HEK293T (cell line): ENCODE data around the gene ZNF562.

Experiments
- CTCF ChIA-PET: fragments of 350-600 bp; formaldehyde crosslinking; extraction: SDS; loops from one replicate; lab custom pipeline; 2021; ENCODE audit warnings: antibody characterized with exemption, inconsistent platforms; lab: Yijun Ruan, JAX
- POLR2A ChIA-PET: fragments of 350-600 bp; formaldehyde crosslinking; extraction: SDS; loops from one replicate; lab custom pipeline; 2020; ENCODE audit warnings: antibody characterized with exemption, inconsistent platforms; lab: Yijun Ruan, JAX
- DNase-seq: peaks from one replicate; pipeline ENCODE4 v3.0.0; 2012; ENCODE audit warnings: mixed read lengths; ENCODE audit errors: extremely low spot score
- ARNT ChIP-seq: fragments of 450-650 bp; IDR thresholded peaks from 2 replicates; pipeline ENCODE4 v1.6.1; 2017; ENCODE audit warnings: mild to moderate bottlenecking
- BHLHE40 ChIP-seq: fragments of 450-650 bp; IDR thresholded peaks from 2 replicates; pipeline ENCODE4 v1.6.1; 2016; ENCODE audit warnings: mild to moderate bottlenecking, moderate library complexity, borderline replicate concordance
- CTBP1 ChIP-seq: fragments of 450-650 bp; IDR thresholded peaks from 2 replicates; pipeline ENCODE4 v1.6.1; 2016; ENCODE audit warnings: borderline replicate concordance
- ELF4 ChIP-seq: fragments of 450-650 bp; IDR thresholded peaks from 2 replicates; pipeline ENCODE4 v1.6.1; 2017; ENCODE audit warnings: antibody characterized with exemption
- FOXA1 ChIP-seq: fragments of 450-650 bp; IDR thresholded peaks from 2 replicates; pipeline ENCODE4 v1.6.1; 2016; ENCODE audit warnings: mild to moderate bottlenecking
- FOXK2 ChIP-seq: fragments of 450-650 bp; IDR thresholded peaks from 2 replicates; pipeline ENCODE4 v1.6.1; 2016; ENCODE audit warnings: mild to moderate bottlenecking
- FOXM1 ChIP-seq: fragments of 450-650 bp; IDR thresholded peaks from 2 replicates; pipeline ENCODE4 v1.6.1; 2017; ENCODE audit warnings: mild to moderate bottlenecking, borderline replicate concordance
- HDGF ChIP-seq: fragments of 450-650 bp; IDR thresholded peaks from 2 replicates; pipeline ENCODE4 v1.6.1; 2017; ENCODE audit warnings: antibody characterized with exemption, borderline replicate concordance
- L3MBTL2 ChIP-seq: fragments of 450-650 bp; conservative IDR thresholded peaks from 2 replicates; pipeline ENCODE4 v1.6.1; 2016; ENCODE audit warnings: mild to moderate bottlenecking
- LEF1 ChIP-seq: fragments of 450-650 bp; IDR thresholded peaks from 2 replicates; pipeline ENCODE4 v1.6.1; 2017; ENCODE audit warnings: mild to moderate bottlenecking, borderline replicate concordance
- NFRKB ChIP-seq: fragments of 450-650 bp; IDR thresholded peaks from 2 replicates; pipeline ENCODE4 v1.6.1; 2016; ENCODE audit warnings: mild to moderate bottlenecking, moderate library complexity
- SP1 ChIP-seq: fragments of 450-650 bp; IDR thresholded peaks from 2 replicates; pipeline ENCODE4 v1.6.1; 2017
- SUZ12 ChIP-seq: fragments of 450-650 bp; IDR thresholded peaks from 2 replicates; pipeline ENCODE4 v1.6.1; 2016; ENCODE audit warnings: mild to moderate bottlenecking
- TARDBP ChIP-seq: fragments of 450-650 bp; IDR thresholded peaks from 2 replicates; pipeline ENCODE4 v1.6.1; 2016
- ZNF384 ChIP-seq: fragments of 450-650 bp; IDR thresholded peaks from 2 replicates; pipeline ENCODE4 v1.6.1; 2016
- TF ChIP-seq, protein P1 (sequence below): fragments of 450-650 bp; IDR thresholded peaks from 2 replicates; pipeline ENCODE4 v1.6.1; 2016

The ZNF562 gene

GRCh38 chr19:9674663-9675357 is at the start of gene ZNF562:
Gene ZNF562 (minus strand): TSS chr19:9675100. CDS start chr19:9660744, 14,356 bp downstream.
- POLR2A ChIA-PET: interaction anchor here (0.7 kb wide), 1 partner anchor 94 kb away, joined by 4 read pairs; the partner anchor contains the start of gene ZNF846
- no peak for TF ChIP-seq LEF1
- no peak for TF ChIP-seq NFRKB
- no peak for TF ChIP-seq FOXK2
- TF ChIP-seq ELF4: peak; percentile 34; the same call in 1 of the 2 replicates
- no peak for TF ChIP-seq SP1
- peak; percentile 50 for TF ChIP-seq L3MBTL2
- TF ChIP-seq TARDBP: no peak
- TF ChIP-seq FOXM1: no peak
- no peak for TF ChIP-seq ZNF384
- TF ChIP-seq FOXA1: no peak
- TF ChIP-seq HDGF: no peak
- TF ChIP-seq, protein P1, sequence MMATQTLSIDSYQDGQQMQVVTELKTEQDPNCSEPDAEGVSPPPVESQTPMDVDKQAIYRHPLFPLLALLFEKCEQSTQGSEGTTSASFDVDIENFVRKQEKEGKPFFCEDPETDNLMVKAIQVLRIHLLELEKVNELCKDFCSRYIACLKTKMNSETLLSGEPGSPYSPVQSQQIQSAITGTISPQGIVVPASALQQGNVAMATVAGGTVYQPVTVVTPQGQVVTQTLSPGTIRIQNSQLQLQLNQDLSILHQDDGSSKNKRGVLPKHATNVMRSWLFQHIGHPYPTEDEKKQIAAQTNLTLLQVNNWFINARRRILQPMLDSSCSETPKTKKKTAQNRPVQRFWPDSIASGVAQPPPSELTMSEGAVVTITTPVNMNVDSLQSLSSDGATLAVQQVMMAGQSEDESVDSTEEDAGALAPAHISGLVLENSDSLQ: no peak
- no peak for TF ChIP-seq BHLHE40
- TF ChIP-seq ARNT: no peak
- peak; percentile 39; the same call in 1 of the 2 replicates for TF ChIP-seq CTBP1
- DNase-seq: peak; percentile 88
- CTCF ChIA-PET: no interaction called here

DNA sequence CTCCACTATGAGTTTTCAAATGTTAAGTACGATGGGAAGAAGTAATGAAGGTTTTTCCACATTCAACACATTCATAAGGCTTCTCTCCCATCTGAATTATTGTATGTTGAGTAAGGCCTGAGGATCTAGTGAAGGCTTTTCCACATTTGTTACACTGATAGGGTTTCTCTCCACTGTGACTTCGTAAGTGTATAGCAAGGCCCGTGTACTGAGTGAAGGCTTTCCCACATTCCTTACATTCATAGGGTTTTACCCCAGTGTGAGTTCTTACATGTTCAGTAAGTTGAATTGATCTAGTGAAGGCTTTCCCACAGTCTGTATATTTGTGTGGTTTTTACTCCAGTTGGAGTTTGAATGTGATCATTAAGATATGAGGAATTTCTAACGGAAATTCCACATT is 49.3 kb upstream of the ZNF562 start:
- DNase-seq: no peak
- CTCF ChIA-PET: no interaction called here
- POLR2A ChIA-PET: no interaction called here
- TF ChIP-seq SUZ12 (no peak), CTBP1 (no peak), NFRKB (no peak), ARNT (no peak), ELF4 (no peak), HDGF (no peak), FOXA1 (no peak), SP1 (no peak), FOXM1 (no peak), FOXK2 (no peak), LEF1 (no peak)

DNA sequence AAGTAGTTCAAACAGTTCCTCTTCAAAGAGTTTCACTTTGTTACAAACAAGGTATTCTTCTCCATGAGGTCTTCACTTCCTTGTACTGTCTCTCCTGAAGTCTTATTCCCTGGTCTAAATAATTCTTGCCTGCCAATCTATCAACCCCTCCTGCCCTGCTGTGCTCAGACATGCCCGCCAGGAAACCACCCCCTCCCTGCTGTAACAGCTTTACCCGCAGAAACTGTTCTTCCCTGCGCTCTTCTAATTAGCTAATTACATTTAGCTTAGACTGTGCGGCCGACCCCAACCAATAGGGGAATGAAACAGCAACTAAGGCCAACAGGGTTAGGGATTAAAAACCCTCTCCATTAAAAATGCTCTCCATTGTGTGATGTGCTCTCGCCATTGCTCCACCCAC is 47.0 kb upstream of the ZNF562 start:
- CTCF ChIA-PET: no interaction called here
- TF ChIP-seq FOXK2: no peak
- TF ChIP-seq CTBP1: no peak
- TF ChIP-seq HDGF: no peak
- TF ChIP-seq BHLHE40: no peak
- TF ChIP-seq ELF4: no peak
- no peak for TF ChIP-seq LEF1
- TF ChIP-seq, protein P1: no peak
- TF ChIP-seq NFRKB: no peak
- no peak for TF ChIP-seq ARNT
- TF ChIP-seq TARDBP: no peak
- POLR2A ChIA-PET: no interaction called here
- no peak for DNase-seq

DNA sequence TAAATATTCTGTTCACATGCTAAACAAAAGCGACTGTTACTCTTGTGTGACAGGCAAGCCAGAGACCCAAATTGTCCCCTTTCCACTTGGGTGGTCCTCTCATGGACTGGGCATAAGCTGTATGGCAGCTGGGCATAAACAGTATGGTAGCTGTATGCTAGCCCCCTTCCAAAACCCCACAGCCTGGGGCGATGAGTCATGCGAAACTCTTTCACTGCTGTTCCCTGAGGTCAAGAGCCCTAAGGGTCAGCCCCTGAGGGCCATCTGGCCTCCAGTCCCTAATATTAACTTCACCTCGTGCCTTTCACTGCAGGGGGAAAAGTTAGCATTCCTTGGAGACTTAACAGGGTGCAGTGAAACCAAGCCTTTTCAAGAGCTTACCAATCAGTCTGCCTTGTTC is 45.6 kb upstream of the ZNF562 start:
- no peak for TF ChIP-seq LEF1
- TF ChIP-seq L3MBTL2: no peak
- no peak for TF ChIP-seq FOXK2
- ChIA-PET POLR2A (no interaction called here), CTCF (no interaction called here)
- DNase-seq: no peak

GRCh38 chr19:9711815-9712214 is 36.9 kb upstream of the ZNF562 start:
- no peak for DNase-seq
- ChIA-PET CTCF (no interaction called here), POLR2A (no interaction called here)
- TF ChIP-seq L3MBTL2 (no peak), SUZ12 (no peak), FOXA1 (no peak), BHLHE40 (no peak), FOXK2 (no peak), ZNF384 (no peak), TARDBP (no peak), ELF4 (no peak), ARNT (no peak), NFRKB (no peak), CTBP1 (no peak), SP1 (no peak), LEF1 (no peak), HDGF (no peak)
- TF ChIP-seq, protein P1: no peak

GRCh38 chr19:9709305-9709704 is 34.4 kb upstream of the ZNF562 start:
- CTCF ChIA-PET: no interaction called here
- POLR2A ChIA-PET: no interaction called here
- TF ChIP-seq L3MBTL2: no peak
- no peak for DNase-seq

DNA sequence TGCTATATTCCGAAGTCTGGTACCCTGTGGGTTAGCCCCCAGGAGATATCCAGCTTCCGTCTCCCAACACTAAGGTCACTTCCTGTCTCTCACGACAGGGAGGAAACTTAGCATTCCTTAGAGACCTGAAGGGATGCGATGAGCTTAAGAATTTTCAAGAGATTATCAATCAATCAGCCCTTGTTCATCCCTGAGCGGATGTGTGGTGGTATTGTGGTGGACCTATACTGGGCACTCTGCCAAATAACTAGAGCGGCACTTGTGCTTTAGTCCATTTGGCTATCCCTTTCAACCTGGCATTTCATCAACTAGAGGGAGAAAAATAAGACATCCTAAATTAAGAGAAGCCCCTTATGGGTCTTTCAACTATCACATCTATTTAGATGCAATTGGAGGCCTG is 30.9 kb upstream of the ZNF562 start:
- DNase-seq: no peak
- ChIA-PET CTCF (no interaction called here), POLR2A (no interaction called here)
- TF ChIP-seq, protein P1: no peak
- TF ChIP-seq ELF4 (no peak), FOXK2 (no peak), BHLHE40 (no peak), ARNT (no peak), SUZ12 (no peak), ZNF384 (no peak), FOXM1 (no peak), LEF1 (no peak), NFRKB (no peak), SP1 (no peak), L3MBTL2 (no peak), CTBP1 (no peak), TARDBP (no peak)
